UCSD-AML1 (cell line): ENCODE measurements around the gene CDC14B.
"Not testable (repeated sequence)": the region's sequence is repeated elsewhere in the genome, so short reads cannot be mapped to it uniquely, and the experiment has no call there.

ENCODE experiments used
- DNase-seq: peaks from one replicate; lab custom pipeline; 2025; ENCODE audit not compliant: unreplicated experiment; lab: John Stamatoyannopoulos, UW

The CDC14B gene

DNA sequence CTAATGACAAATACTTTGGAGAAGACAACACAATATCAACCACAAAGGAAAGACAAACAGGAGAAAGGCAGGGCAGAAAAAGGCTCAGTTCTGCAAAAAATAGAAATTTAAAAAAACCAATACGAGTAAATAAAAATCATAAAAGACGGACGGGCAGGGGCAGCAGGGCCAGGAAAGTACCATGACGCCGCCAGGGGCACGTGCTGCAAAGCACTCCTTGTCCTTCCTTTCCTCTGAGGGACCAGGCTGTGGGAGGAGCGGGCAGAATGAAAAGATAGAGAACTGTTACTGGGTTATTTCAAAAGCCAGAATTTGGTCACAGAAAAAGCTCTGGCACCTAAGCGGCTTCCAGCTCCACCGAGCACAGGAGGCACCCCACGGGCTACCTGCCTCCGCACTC lies 115.7 kb downstream of the CDC14B start:
- DNase-seq: no peak

DNA sequence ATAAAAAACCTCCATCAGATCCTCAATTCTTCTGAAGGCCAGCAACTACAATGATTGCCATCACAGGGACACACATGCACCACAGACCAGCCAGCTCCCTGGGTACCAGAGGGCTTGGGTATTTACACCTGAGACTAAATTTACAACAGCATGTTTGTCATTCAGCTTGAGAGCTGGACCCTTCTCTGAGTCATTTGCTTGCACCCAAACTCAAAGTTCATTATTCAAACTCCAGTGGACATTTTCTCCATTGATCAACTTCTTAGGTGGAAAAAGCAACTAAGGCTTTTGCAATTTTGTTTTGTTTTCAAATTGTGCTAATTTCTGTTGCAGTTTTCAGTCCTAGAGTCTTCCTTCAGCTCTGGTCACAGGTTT lies 116.3 kb downstream of the CDC14B start:
- not testable (repeated sequence) for DNase-seq

DNA sequence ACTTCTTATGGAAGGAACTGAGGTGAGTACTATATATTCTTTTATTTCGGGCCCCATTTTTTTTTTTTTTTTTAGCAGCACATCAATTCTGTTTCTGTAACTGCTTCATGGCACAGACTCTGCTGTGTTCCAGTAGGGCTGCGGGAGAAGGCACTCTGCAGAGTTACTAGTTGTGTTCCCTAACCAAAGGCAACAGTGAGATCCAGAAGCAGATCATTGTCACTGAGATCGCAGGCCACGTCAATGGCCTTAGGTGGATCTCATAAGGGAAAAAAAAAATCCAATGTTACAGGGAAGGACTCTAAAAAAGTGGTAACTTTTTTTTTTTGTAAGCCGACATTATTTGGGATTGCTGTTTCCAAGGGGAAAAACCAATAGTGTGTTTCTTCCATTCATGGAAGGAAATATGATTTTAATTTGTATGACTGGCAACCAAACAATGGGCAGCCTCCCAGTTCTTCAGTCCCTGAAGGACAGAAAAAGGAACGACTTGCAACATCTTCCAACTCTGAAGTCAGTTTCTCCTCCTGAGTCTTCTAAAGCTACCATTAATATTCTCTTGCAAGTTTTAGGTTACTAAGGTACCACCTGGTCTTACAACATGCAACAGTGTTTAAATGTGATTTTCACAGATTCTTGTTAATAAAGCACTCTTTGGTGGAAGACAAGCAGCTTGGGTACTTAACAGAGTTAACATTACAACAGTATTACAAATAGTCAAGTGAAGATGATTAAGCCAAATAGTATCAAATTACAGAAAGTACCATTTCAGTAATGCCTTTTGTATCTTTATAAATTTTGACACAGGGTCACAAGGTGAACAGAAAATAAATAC lies 116.9 kb downstream of the CDC14B start:
- DNase-seq: no peak

DNA sequence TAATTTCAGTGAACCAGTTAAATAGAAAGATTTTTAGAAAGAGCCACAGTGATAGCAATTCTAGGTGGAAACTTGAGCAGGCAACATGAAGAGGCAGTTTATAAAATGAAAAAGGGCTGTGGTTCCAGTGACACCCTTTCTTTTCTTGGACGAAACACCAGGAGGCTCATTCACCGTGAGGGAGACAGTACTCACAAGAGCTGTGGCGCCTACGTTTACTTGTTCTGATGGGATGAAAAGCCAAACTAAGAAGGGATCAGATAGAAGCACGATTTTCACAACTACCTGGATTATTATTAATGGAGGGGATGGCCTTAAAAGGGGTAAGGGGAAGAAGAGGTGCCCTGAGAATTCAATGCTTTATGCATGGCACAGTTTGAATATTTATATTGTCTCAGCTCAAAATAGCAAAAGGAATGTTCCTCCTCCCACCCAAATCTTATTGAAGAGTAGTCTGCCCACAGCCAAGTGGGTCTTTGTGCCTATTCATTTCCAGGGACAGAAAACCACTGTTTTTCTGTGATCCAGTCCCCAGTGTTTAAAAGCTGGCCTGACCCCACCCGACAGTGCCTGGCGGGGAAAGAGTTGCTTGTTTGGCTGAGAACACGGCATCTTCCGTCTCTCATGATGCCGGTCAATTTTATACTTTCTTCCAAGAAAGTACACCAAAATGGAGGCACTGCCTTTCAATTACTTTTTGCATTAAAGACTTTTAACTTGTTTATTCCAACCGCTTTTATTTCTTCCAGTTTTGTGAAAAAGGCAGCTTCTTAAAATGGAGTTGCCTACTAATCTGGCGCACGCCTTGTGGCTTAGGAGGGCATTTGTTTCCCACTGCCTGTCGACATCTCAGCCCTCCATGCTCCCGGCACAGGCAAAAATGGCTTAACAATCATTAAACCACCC lies 117.8 kb downstream of the CDC14B start:
- no peak for DNase-seq

DNA sequence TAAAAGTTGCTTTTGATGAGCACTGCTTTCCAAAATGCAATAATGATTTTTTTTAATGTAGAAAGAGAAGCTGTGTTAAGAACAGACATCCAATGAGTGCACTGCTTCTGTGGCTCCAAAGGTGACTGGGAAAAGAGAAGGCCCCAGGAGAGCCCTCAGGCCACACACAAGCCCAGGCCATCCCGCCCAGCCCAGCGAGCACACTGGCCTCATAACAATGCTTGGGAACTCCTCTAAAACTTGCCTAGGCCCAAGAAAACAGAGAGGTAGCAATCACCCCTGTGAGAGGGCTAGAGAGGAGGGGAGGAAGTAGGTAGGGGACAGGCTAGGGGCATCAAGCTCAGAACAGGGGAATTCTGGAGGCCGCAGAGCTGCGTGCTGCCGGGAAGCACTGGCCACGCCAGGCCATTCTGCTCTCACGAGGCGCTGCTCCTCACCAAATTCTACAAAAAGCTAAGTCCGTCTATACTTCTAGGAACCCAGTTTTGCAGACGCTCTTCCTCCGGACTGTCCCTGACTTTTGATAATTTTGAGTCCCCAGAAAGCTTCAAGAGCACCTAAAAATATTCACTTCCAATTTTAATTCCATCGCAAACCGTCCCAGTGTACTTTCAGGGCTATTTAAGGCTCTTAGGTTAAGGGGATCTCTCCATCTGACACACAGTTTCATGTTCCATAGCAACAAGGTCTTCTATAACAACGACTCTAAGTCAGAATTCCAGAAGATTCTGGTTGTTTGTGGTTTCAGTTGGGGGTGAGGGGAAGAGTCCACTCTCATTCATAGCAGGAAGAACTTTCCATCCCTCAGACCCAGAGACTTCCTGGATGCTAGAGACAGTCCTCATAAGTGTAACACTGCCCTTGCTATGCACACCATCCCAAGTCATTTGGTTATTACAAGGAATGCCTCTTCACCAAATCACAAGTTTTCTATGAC lies 118.7 kb downstream of the CDC14B start:
- DNase-seq: no peak

DNA sequence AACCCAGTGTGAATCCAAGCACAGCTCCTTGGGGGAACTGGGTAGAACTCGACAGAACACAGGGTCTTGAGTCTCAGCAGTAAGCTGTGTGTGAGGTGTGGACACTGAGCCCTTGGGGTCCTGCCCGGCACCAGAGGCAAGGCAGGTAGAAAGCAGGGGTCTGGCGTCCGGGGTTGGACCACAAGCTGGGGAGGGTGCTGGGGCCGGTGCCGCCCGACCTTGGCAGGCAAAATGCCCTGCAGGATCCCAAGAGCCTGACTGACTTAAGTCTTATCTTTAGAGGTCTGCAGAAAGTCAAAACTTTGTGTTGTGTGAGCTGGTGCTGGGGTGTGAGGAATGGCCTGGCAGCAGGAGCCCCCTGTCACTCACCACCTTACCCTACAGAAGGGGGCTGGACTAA lies 120.4 kb downstream of the CDC14B start:
- no peak for DNase-seq

DNA sequence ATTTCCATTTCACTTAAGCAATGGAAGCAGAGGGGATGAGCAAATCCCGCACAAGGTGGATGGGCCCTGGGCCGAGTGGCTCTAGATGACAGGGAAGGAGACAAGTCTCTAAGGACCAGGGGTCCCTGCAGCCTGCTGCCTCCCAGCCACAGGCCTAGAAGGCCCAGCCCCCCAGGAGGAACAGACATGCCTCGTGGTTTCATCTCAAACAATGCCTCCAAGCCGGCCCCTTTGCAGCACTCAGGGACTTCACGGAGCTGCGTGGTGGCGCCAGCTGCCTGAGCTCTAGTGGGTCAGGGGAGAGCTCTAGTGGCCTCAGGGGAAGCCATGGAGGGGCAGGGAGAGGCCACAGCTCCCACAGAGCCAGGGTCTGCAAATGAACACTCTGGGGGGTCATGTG lies 120.8 kb downstream of the CDC14B start:
- no peak for DNase-seq

DNA sequence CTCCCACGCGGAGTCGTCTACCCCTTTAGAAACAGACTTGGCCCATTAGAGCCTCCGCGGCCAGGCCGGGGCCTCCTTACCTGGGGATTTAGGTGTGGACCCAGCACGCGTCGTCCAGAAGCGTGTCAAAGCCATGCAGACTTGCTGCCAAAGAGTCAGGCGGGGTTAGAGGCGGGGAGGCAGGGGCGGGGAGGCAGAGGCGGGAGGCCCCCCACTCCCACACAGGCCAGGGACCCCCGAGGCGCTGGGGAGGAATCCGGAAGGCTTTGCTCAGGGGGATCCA lies 122.6 kb downstream of the CDC14B start:
- DNase-seq: no peak

DNA sequence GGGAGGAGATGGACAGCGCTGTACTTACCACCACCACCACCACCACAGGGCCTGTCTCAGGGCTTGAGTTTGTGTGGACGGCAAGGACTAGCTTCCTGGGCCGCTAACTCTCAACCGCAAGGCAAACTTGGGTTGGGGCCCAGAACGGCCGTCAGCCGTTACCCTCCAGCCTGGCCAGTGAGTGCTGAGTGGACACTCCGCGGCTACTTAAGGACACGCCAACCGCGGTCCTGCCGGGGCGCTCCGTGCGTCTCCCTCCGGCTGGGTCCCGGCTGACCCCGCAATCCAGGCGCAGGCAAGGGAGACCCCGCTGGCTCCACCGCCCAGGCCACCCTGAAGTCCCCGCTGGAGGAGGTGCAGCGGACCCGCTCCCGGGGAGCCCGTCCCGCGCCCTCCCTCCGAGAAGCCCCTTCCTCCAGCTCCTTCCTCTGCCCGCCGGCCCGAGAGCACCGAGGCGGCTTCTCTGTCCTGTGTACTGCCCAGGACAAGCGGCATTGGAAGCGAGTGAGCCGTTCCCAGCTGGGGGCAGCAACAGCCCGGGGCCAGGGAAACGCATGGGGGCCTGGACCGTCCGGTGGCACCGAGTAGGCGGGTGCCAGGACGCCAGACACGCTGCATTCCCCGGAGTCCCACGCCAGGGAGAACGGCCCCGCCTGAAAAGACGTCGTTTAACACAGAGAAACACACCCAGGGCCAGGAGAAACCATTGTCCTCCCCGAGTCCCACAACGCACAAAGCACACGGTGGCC lies 123.1 kb downstream of the CDC14B start:
- DNase-seq: no peak

DNA sequence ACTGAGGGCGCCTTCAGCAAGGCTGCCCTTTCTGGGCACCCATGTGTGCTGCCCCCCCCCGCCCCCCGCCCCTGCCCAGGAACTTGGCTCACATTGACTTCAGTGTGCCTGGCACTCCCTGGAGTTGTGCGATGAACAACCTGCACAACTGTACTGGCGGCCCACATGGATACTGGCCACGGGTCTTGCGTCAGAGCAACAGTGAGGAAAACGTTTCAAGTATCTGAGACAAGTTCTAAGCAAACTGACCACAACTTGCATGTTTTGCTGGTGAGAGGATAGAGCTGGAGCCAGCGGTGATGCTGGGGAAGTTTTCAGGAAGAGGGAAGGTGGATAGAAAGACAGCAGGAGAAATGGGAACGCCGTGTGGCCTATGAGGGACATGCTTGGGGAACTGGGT lies 124.3 kb downstream of the CDC14B start:
- DNase-seq: no peak

DNA sequence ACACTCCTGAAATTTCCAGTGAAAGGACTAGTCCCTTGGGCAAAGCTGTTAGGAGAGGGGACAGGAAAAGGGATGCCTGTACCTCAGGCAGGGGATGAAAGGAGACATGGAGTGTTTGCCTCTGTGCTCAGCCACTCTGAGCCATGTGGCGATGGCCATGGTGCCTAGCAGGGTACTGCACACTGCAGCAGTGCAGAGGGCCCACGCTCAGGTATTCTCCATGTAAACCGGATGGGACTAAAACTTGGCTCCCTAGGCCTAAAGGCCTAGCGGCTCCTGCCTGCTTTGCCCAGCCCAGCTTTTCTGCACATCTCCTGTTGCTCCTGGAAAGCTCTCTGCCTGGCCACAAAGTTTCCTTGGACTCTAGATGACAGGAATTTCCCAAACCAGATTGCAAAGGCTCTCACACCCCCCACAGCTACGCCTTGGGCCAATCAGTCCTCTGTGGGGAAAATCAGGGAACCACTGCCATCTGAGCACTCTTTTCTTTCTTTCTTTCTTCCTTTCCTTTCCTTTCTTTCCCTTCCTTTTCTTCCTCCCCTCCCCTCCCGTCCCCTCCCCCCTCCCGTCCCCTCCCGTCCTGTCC lies 125.3 kb downstream of the CDC14B start:
- no peak for DNase-seq

DNA sequence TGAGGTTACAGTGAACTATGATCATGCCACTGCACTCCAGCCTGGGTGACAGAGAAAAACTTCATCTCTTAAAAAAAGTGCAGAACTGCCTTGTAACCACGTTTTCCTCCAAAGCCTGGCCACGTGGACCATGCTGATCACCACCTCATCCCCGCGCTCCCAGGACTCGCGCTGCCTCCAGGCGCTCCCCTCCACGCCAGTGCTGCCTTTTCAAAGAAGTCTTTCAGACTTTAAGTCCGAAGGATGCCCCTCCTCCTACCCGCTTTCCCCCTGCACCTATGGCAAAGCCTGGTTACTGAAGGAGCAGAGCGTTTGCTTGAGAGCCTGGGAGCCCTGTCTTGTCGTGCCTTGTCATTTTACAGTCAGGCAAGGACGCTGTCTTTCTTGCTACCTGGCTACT lies 125.9 kb downstream of the CDC14B start:
- DNase-seq: no peak

DNA sequence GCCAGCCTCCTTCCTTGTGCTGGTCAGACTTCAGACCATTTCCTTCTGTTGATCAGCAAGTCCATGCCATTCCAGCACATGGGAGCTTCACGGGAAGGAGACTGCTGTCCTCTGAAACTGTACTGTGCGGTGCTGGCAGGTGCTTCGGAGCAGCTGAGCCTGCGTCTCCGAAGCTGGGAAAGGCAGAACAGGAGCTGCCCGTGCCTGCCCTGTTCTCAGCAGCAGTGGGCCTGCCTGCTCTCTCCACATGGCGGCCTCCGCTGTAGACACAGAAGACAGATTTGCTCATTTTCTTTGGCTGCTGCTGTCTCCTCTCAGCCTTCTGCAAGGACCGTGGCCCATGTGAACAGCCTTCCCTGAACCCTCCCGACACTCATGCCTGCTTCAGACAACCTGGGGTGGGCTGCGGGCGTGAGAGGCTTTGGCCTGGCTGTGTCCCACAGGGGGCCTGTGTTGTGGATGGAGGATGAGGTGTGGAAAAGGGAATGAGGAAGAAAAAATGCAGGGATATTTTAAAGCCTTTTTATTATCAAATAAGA lies 126.6 kb downstream of the CDC14B start:
- no peak for DNase-seq

DNA sequence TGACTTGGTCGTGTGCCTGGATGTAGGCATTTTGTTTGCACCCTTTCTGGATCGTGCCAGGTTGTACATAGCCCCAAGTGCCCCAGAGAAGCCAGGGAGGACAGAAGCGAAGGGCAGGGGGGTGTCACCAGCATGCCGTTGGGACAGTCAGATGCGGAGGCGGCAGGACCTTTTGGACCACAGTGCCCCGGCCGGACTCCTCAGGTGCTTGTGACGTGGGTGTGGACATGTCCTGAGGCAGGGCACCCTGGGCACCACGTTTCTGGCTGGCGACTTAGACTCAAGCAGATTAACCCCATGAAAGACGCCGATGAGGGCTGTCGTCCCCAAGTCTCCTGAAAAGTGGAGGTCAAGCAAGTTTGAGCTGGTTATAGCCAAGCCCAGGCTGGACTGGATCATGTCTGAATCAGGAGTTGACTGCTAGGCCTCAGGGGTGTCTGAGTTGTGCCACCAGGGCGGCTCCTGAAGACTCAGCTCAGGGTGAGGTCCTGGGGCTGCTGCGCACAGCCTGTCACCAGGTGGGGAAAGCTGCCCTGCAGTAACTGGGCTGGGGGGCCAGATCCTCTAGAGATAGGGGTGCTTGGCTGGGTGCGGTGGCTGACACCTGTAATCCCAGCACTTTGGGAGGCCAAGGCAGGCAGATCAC lies 127.6 kb downstream of the CDC14B start:
- no peak for DNase-seq

DNA sequence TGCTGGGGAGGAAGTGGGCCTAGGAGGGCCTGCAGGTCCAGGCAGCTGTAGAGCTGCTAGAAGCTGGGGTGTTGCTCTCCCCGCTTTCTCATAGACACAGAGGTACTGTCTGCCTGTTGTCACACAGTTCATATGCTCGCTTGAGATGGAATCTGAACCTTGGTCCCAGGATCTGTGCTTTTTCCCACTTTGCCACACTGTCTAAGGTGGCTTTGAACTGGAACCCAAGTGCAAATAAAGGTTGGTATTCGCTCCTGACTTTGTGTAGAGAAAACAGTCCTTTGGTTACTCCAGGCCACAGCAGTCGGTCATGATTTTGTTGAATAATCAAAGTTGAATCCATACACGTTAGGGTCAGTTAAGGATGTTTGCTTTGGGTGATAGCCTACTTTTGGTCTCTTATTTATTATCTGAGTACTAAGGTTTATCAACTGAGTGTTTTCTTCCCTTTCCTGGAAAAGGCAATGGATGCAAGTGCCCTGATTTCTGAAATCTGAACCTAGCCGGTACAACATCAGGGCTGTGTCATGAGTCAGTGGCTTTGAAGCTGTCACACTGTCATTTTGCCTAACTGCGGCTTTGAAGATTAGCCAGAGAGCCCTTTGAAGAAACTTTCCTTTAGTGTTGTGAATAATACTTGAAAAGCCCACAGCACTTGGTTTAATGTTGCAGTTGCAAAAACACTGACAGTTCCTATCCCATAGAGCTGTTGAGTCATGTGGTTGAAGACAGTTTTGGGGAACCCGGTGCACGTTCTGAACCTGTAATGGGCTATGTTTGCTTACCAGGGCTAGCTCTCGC lies 128.4 kb downstream of the CDC14B start:
- no peak for DNase-seq

DNA sequence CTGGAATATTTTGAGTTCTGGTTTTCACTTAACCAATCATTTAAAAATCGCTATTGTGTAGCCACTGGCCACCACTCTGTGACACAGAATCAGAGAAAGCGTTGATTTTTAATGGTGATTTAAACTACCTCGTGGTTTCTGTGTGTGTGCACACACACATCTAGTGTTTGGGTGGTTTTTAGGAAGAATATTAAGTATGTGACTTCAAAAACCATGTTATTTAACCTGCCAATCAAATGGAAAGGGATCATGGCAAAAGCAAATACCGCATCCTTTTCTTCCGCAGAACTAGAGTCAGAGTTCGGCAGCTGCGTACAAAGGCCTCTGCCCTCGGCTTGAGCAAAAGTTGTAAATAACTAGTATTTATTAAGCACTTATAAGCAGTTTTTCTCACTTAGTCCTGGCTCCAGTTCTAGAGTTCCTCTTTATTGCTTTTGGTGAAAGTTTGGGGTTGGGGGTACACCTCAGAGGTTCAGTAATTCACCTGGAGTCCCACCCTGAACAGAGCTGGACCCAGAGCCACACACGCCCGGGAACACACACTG lies 129.0 kb downstream of the CDC14B start:
- no peak for DNase-seq

DNA sequence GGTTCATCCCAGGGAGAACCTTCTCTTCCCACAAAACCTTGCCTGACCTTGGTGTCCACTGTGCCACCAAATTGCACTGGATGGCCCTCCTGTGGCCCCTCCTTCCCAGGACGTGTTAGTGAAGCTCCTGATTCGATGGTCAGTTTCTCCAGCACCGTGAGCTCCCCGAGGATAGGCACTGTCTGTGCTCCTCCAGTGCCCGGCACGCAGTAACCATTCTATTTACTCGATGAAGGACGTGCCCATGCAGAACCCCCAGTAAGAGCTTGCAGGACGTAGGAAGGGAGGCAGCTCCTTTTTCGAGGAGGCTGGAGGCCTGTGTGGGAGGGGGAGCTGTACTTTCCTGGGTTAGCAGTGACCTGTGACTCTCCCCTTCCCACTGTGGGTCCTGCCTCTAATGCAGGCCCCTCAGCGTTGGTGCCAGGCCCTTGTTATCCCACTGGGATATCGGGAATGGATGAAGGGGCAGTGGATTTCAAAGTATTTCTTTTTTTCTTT lies 130.1 kb downstream of the CDC14B start:
- no peak for DNase-seq

DNA sequence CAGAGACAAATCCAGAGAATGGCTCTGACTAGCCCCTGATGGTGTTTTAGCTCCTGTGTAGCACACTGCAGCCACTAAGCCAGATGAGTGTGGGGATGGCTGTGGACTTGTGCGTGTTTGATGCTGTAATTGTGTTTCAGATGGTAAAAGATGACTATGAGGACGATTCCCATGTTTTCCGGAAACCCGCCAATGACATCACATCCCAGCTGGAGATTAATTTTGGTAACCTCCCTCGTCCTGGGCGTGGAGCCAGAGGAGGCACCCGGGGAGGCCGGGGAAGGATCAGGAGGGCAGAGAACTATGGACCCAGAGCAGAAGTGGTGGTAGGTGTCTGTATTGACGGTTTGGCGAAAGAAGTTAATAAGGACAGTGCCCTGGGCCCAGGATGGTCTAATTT lies 131.7 kb downstream of the CDC14B start:
- DNase-seq: no peak
